DND-41 (cell line): ENCODE results near the gene PYGB.

Source experiments
- EZH2 ChIP-seq: IDR thresholded peaks from 3 replicates; pipeline ENCODE4 v1.6.1; 2012; ENCODE audit warnings: borderline replicate concordance, low read depth, mild to moderate bottlenecking, moderate library complexity, low read length, inconsistent platforms; ENCODE audit not compliant: severe bottlenecking
- TF ChIP-seq, protein P1 (sequence below): IDR thresholded peaks from 2 replicates; pipeline ENCODE4 v1.5.1; 2012; ENCODE audit warnings: borderline replicate concordance, low read length, moderate library complexity, mild to moderate bottlenecking; ENCODE audit not compliant: poor library complexity, severe bottlenecking; ENCODE audit errors: extremely low read depth

DNA sequence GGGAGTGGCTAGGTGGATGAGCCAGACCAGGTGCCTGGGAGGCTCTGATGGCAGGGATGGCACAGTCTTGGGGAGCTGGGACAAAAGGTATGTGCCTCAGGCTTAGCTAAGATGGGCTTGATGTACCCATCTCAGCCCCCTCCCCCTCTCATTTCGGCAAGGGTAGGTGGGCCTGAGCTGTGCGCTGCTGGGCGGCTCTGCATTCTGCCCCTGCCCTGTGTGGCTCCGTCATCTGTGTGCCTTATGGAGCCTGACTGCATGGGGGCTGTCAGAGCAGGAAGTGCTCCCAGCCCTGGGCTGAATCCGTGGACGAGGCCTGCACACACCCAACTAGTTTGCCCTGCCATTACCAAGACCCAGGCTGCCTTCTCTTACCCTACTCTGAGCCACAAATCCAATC, 54.7 kb downstream of the PYGB start:
- TF ChIP-seq, protein P1, sequence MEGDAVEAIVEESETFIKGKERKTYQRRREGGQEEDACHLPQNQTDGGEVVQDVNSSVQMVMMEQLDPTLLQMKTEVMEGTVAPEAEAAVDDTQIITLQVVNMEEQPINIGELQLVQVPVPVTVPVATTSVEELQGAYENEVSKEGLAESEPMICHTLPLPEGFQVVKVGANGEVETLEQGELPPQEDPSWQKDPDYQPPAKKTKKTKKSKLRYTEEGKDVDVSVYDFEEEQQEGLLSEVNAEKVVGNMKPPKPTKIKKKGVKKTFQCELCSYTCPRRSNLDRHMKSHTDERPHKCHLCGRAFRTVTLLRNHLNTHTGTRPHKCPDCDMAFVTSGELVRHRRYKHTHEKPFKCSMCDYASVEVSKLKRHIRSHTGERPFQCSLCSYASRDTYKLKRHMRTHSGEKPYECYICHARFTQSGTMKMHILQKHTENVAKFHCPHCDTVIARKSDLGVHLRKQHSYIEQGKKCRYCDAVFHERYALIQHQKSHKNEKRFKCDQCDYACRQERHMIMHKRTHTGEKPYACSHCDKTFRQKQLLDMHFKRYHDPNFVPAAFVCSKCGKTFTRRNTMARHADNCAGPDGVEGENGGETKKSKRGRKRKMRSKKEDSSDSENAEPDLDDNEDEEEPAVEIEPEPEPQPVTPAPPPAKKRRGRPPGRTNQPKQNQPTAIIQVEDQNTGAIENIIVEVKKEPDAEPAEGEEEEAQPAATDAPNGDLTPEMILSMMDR, result no peak
- no peak for TF ChIP-seq EZH2
